H9 (cell line): ENCODE results near the gene HS3ST4. TPM values are rescaled to one million over a fixed set of nuclear protein-coding genes. Genes with fewer than 3 reads are reported as not detected.

ENCODE experiments used
- DNase-seq: peaks from one replicate; pipeline ENCODE4 v3.0.0-alpha.2; 2017
- H2AFZ ChIP-seq: one replicate; pipeline ENCODE4 v1.6.1; 2013; ENCODE audit warnings: mild to moderate bottlenecking, low read length, control low read depth, moderate library complexity
- H2AK5ac ChIP-seq: 2 replicates; pipeline ENCODE4 v1.6.1; 2013; ENCODE audit warnings: low read length, control low read depth, mixed read lengths; ENCODE audit not compliant: insufficient read length
- H2BK120ac ChIP-seq: one replicate; pipeline ENCODE4 v1.6.1; 2013; ENCODE audit warnings: low read depth, mild to moderate bottlenecking, low read length, control low read depth, inconsistent platforms; ENCODE audit not compliant: poor library complexity, severe bottlenecking
- H2BK12ac ChIP-seq: 2 replicates; pipeline ENCODE4 v1.6.1; 2013; ENCODE audit warnings: low read length, control low read depth, mixed read lengths, low read depth; ENCODE audit not compliant: insufficient read length
- H2BK15ac ChIP-seq: 2 replicates; pipeline ENCODE4 v1.6.1; 2013; ENCODE audit warnings: low read depth, low read length, control low read depth
- H2BK20ac ChIP-seq: one replicate; pipeline ENCODE4 v1.6.1; 2013; ENCODE audit warnings: low read depth, mild to moderate bottlenecking, low read length, control low read depth, inconsistent platforms; ENCODE audit not compliant: poor library complexity, severe bottlenecking
- H2BK5ac ChIP-seq: 2 replicates; pipeline ENCODE4 v1.6.1; 2013; ENCODE audit warnings: low read length, control low read depth, mixed read lengths; ENCODE audit not compliant: insufficient read length
- H3K14ac ChIP-seq: 2 replicates; pipeline ENCODE4 v1.6.1; 2013; ENCODE audit warnings: low read length, control low read depth; ENCODE audit not compliant: insufficient read depth
- H3K18ac ChIP-seq: 2 replicates; pipeline ENCODE4 v1.6.1; 2013; ENCODE audit warnings: low read depth, mild to moderate bottlenecking, mixed read lengths, low read length, control low read depth; ENCODE audit not compliant: insufficient read length
- H3K23ac ChIP-seq: 2 replicates; pipeline ENCODE4 v1.6.1; 2013; ENCODE audit warnings: low read length, control low read depth, mixed read lengths, low read depth; ENCODE audit not compliant: insufficient read length
- H3K23me2 ChIP-seq: 2 replicates; pipeline ENCODE4 v1.6.1; 2013; ENCODE audit warnings: low read depth, mild to moderate bottlenecking, mixed read lengths, low read length, control low read depth; ENCODE audit not compliant: insufficient read length, poor library complexity, severe bottlenecking
- H3K27ac ChIP-seq: 2 replicates; pipeline ENCODE4 v1.5.1; 2013; ENCODE audit warnings: low read length, control low read depth, mixed read lengths, low read depth; ENCODE audit not compliant: insufficient read length
- H3K27me3 ChIP-seq: 2 replicates; pipeline ENCODE4 v1.6.1; 2013; ENCODE audit warnings: low read length, control low read depth, inconsistent platforms; ENCODE audit not compliant: insufficient read depth
- H3K4ac ChIP-seq: 2 replicates; pipeline ENCODE4 v1.6.1; 2013; ENCODE audit warnings: low read depth, mild to moderate bottlenecking, control low read depth, inconsistent platforms, low read length, moderate library complexity
- H3K4me1 ChIP-seq: 2 replicates; pipeline ENCODE4 v1.6.1; 2013; ENCODE audit warnings: low read length, control low read depth, inconsistent platforms; ENCODE audit not compliant: insufficient read depth
- H3K4me2 ChIP-seq: 2 replicates; pipeline ENCODE4 v1.6.1; 2013; ENCODE audit warnings: low read length, control low read depth, mixed read lengths; ENCODE audit not compliant: insufficient read length, insufficient read depth
- H3K56ac ChIP-seq: 2 replicates; pipeline ENCODE4 v1.6.1; 2013; ENCODE audit warnings: low read depth, mild to moderate bottlenecking, mixed read lengths, low read length, control low read depth; ENCODE audit not compliant: insufficient read length
- H3K79me1 ChIP-seq: 2 replicates; pipeline ENCODE4 v1.6.1; 2013; ENCODE audit warnings: low read depth, mild to moderate bottlenecking, moderate library complexity, low read length, control low read depth, inconsistent platforms; ENCODE audit not compliant: insufficient read depth, poor library complexity, severe bottlenecking
- H3K79me2 ChIP-seq: 2 replicates; pipeline ENCODE4 v1.6.1; 2013; ENCODE audit warnings: low read length, control low read depth, inconsistent platforms; ENCODE audit not compliant: insufficient read depth
- H3K9ac ChIP-seq: 2 replicates; pipeline ENCODE4 v1.6.1; 2013; ENCODE audit warnings: low read length, control low read depth, mixed read lengths; ENCODE audit not compliant: insufficient read length; ENCODE audit errors: extremely low read depth
- H3K9me3 ChIP-seq: one replicate; pipeline ENCODE4 v1.6.1; 2013; ENCODE audit warnings: low read depth, low read length, inconsistent platforms; ENCODE audit not compliant: control insufficient read depth
- H3T11ph ChIP-seq: one replicate; pipeline ENCODE4 v1.6.1; 2013; ENCODE audit warnings: mild to moderate bottlenecking, low read length, control low read depth, inconsistent platforms
- H4K20me1 ChIP-seq: one replicate; pipeline ENCODE4 v1.6.1; 2013; ENCODE audit not compliant: control insufficient read depth, insufficient read length, insufficient read depth
- H4K5ac ChIP-seq: 2 replicates; pipeline ENCODE4 v1.6.1; 2013; ENCODE audit warnings: low read depth, mild to moderate bottlenecking, mixed read lengths, low read length, control low read depth; ENCODE audit not compliant: insufficient read length
- H4K8ac ChIP-seq: replicated peaks from 2 replicates; pipeline ENCODE4 v1.6.1; 2013; ENCODE audit warnings: low read length, control low read depth, mixed read lengths, low read depth; ENCODE audit not compliant: insufficient read length
- H4K91ac ChIP-seq: 2 replicates; pipeline ENCODE4 v1.6.1; 2013; ENCODE audit warnings: low read depth, mild to moderate bottlenecking, moderate library complexity, mixed read lengths, low read length, control low read depth; ENCODE audit not compliant: insufficient read length
- H3K27ac Mint-ChIP-seq, 3 experiments: 2 replicates in 2 of 3; 3 replicates in 1 of 3; pipeline ENCODE4 v1.8.0; 2020 to 2021; ENCODE audit warnings: mixed read lengths in 3 of 3, mild to moderate bottlenecking in 1 of 3, moderate library complexity in 1 of 3
- H3K27me3 Mint-ChIP-seq: 2 replicates; pipeline ENCODE4 v1.8.0; 2021; ENCODE audit warnings: low read depth, mild to moderate bottlenecking, moderate library complexity, mixed read lengths
- H3K36me3 Mint-ChIP-seq, 3 experiments: 2 replicates in 2 of 3; 3 replicates in 1 of 3; pipeline ENCODE4 v1.8.0; 2020 to 2021; ENCODE audit warnings: low read depth in 3 of 3, mixed read lengths in 3 of 3; ENCODE audit not compliant: insufficient read depth in 1 of 3
- H3K4me1 Mint-ChIP-seq, 2 experiments: 2 replicates each; pipeline ENCODE4 v1.8.0; 2020; ENCODE audit warnings: mixed read lengths in 2 of 2
- H3K4me3 Mint-ChIP-seq, 2 experiments: 2 replicates in 1 of 2; 3 replicates in 1 of 2; pipeline ENCODE4 v1.8.0; 2020 to 2021; ENCODE audit warnings: mild to moderate bottlenecking in 2 of 2, mixed read lengths in 2 of 2, moderate library complexity in 1 of 2
- H3K9me3 Mint-ChIP-seq, 2 experiments: 2 replicates in 1 of 2; 3 replicates in 1 of 2; pipeline ENCODE4 v1.8.0; 2020; ENCODE audit warnings: mild to moderate bottlenecking in 2 of 2, mixed read lengths in 2 of 2, moderate library complexity in 1 of 2
- CTCF ChIP-seq: fragments of 200-600 bp; sonication (generic); conservative IDR thresholded peaks from 3 replicates; pipeline ENCODE4 v1.8.0; 2021; ENCODE audit warnings: antibody characterized with exemption, mild to moderate bottlenecking
- WGBS: extraction: QIAGEN DNeasy Blood & Tissue Kit; methylation state at CpG from one replicate; pipeline ENCODE4 v1.1.7; 2013; ENCODE audit warnings: missing lambda C conversion rate, low lambda C conversion rate, mixed read lengths; ENCODE audit not compliant: insufficient read length; ENCODE audit errors: extremely low coverage; 5-methylcytosine and 5-hydroxymethylcytosine counted together
- total RNA-seq: library from RNA; stranded (reverse); gene quantifications from 2 replicates; pipeline ENCODE4 v1.2.1, GENCODE V29; 2021

Gene HS3ST4
- total RNA-seq, 1 experiment from 2014 or later: 1.7 TPM

DNA sequence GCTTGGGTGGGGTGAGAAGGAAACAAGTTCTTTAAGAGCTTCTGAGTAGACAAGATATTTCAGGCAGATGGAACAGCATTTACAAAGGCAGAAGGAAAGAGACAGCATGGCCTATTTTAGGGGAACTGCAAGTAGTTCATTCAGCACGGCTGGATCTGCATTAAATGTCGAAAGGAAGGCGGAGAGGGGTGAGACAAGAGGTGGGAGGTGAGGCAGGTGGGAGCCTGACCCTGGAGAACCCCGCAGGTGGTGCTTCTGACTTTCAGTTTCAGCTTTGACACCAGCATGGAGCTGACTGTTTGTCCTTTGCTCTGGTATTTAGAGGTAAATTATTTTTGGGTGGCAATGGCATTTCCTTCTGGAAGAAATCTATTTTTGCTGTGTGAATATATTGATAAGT, 194.8 kb downstream of the HS3ST4 start:
- H2BK15ac ChIP-seq: no peak overlapping the region
- no peaks in the 10 kb centered on the region for H4K20me1 ChIP-seq
- no peak overlapping the region for H4K5ac ChIP-seq
- H2AFZ ChIP-seq: no peak overlapping the region
- H3K27me3 ChIP-seq: no peaks in the 10 kb centered on the region
- no peak overlapping the region for H3T11ph ChIP-seq
- H2BK20ac ChIP-seq: no peak overlapping the region
- no peak overlapping the region for H3K27ac ChIP-seq
- no peak overlapping the region for H2AK5ac ChIP-seq
- no peak for TF ChIP-seq CTCF
- H3K9me3 ChIP-seq: no peaks in the 10 kb centered on the region
- no peak overlapping the region for H2BK12ac ChIP-seq
- no peaks in the 10 kb centered on the region for H3K23me2 ChIP-seq
- Mint-ChIP-seq H3K27me3 (peaks cover 4% of the 10 kb centered on the region), H3K27ac (peak overlapping the region in 1 of 3 experiments; percentile 23; a peak in 2 of 7 replicates), H3K9me3 (no peaks in the 10 kb centered on the region), H3K36me3 (no peaks in the 10 kb centered on the region; a peak in 1 of 7 replicates), H3K4me1 (peaks cover 39 to 43% of the 10 kb centered on the region in 2 experiments), H3K4me3 (no peak overlapping the region)
- no peak overlapping the region for H3K14ac ChIP-seq
- no peak overlapping the region for H2BK5ac ChIP-seq
- H3K4me2 ChIP-seq: no peak overlapping the region
- H3K4me1 ChIP-seq: peaks cover 9% of the 10 kb centered on the region; the same call in 1 of the 2 replicates
- H3K9ac ChIP-seq: no peak overlapping the region
- no peaks in the 10 kb centered on the region for H3K79me2 ChIP-seq
- H3K18ac ChIP-seq: no peak overlapping the region
- H3K56ac ChIP-seq: no peak overlapping the region
- no CpG with 5 or more reads among the region's 4 CpGs for WGBS
- no peak overlapping the region for H3K23ac ChIP-seq
- no peak overlapping the region for H3K4ac ChIP-seq
- H4K8ac ChIP-seq: no peak overlapping the region
- DNase-seq: no peak
- no peaks in the 10 kb centered on the region for H3K79me1 ChIP-seq
- H4K91ac ChIP-seq: no peak overlapping the region
- H2BK120ac ChIP-seq: no peak overlapping the region
